ENCODE results near the gene EIF4H.

DNA sequence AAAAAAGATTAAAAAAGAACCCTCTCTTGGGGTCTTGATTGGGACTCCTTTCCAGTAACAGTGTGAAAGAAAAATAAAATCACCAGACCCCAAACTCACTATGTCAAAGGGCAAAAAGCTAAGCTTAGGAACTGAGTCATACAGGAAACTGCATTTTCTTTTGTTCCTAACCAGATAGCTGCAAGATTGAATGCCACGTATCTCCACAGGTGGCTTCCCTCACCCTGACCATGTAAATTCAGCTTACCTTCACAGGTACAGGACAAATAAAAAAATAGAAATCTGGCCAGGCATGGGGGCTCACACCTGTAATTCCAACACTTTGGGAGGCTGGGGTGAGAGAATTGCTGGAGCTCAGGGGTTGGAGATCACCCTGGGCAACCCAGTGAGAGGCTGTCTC is 32.5 kb upstream of the EIF4H start:
- TF ChIP-seq, protein P1, sequence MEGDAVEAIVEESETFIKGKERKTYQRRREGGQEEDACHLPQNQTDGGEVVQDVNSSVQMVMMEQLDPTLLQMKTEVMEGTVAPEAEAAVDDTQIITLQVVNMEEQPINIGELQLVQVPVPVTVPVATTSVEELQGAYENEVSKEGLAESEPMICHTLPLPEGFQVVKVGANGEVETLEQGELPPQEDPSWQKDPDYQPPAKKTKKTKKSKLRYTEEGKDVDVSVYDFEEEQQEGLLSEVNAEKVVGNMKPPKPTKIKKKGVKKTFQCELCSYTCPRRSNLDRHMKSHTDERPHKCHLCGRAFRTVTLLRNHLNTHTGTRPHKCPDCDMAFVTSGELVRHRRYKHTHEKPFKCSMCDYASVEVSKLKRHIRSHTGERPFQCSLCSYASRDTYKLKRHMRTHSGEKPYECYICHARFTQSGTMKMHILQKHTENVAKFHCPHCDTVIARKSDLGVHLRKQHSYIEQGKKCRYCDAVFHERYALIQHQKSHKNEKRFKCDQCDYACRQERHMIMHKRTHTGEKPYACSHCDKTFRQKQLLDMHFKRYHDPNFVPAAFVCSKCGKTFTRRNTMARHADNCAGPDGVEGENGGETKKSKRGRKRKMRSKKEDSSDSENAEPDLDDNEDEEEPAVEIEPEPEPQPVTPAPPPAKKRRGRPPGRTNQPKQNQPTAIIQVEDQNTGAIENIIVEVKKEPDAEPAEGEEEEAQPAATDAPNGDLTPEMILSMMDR (conservative IDR thresholded peaks at IDR 0.05) = no peak
- no peak for TF ChIP-seq EZH2 (IDR thresholded peaks at IDR 0.05; ENCODE audit: low read depth)

All from PC-9 (cell line).